Stimulated activated CD4-positive, alpha-beta T cell treated with anti-CD3 and anti-CD28 coated beads, TNF-alpha, amount 100 ng/mL, for 48 hours (primary cell): ENCODE measurements around the gene C16orf46.

Experiments
- DNase-seq, 3 donors: peaks; one replicate each; pipeline ENCODE4 v3.0.0-alpha.2; 2020; ENCODE audit warnings: low read depth in 3 of 3

Gene C16orf46

DNA sequence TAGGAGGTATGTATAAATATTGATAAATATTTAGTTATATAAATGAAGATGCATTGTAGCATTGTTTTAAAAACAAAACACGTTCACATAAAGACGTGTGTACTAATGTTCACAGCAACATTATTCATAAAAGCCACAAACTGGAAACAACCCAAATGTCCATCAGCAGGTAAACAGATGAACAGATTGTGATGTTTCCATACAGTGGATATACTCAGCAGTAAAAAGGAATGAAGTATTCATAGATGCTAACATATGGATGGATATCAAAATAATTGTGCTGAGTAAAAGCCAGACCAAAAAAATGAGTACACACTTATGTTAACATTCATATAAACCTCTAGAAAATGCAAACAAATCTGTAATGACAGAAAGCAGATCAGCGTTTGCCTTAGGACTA is 64.1 kb downstream of the C16orf46 start:
- no peak for DNase-seq
